ENCODE results near the gene LIMS1.
"Not testable (repeated sequence)": the region's sequence is repeated elsewhere in the genome, so short reads cannot be mapped to it uniquely, and the experiment has no call there.

Gene LIMS1, protein sequence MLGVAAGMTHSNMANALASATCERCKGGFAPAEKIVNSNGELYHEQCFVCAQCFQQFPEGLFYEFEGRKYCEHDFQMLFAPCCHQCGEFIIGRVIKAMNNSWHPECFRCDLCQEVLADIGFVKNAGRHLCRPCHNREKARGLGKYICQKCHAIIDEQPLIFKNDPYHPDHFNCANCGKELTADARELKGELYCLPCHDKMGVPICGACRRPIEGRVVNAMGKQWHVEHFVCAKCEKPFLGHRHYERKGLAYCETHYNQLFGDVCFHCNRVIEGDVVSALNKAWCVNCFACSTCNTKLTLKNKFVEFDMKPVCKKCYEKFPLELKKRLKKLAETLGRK

DNA sequence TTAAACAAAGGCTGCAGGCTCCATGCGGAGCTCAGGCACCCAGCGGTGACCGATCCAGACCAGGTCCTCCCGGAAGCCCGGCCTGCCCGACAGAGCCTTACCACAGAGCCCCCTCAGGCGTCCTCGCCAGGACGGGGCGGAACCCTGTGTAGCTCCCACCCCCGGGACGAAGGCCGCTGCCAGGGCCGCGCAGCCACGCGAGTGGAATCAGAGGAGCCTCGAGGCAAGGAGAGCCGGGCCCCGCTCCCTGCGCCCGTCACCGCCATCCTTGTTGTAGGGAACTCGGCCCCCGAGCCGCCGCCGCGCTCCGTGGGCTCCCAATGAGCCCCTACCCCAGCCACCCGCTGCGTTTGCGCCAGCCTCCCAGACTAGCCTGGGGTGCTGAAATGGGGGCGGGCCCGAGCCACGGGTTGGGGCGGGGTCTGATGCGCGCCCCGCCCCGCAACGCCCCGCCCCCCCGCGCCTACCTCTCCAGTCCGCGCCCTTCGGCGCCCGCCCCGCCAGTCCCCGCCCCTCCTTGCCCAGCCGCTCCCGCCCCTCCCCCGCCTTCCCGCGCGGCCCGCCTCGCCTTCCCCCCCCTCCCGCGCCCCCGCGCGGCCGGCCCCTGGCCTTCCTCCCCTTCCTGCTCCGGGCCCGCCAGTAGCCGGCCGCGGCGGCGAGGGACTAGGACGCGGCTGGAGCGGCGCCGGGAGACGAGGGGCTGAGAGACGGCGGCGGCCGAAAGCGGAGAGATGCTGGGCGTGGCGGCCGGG, at the start of gene LIMS1:
TSS of gene LIMS1 (plus strand) at position 639 of the 752 bp plus-strand sequence. CDS start at position 732, 93 bp downstream.
- peak in 1 of 2 experiments; percentile 5 for DNase-seq

GRCh38 chr2:108485253-108485652, 49.0 kb upstream of the LIMS1 start:
- no peak for DNase-seq

DNA sequence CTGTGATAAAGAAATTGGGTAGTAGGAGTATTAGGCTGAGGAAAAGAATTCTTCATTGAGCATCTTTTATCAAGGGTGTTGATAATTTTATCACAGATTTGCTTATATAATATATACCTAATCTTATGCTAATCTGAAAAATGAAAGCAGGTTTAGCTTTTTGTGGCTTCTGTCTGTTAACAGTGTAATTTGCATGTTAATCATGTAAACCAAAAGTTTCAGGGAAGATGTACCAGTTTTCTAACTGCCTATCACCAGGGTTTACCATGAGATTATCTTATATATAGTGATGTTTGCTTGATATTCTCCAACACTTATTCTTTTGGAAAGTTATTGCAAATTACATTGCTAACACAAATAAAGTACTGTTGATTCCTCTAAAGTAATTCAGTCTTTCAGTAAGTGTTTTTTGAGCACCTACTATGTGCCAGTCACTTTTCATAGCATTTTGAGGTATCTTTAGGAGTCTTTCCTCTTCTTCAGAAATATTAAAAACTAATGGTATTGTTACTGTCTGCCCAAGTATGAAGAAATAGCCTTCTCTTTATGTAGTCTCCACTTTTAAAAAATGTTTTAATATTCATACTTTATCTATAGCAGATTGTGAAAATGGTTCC, 43.7 kb upstream of the LIMS1 start:
- DNase-seq = no peak

DNA sequence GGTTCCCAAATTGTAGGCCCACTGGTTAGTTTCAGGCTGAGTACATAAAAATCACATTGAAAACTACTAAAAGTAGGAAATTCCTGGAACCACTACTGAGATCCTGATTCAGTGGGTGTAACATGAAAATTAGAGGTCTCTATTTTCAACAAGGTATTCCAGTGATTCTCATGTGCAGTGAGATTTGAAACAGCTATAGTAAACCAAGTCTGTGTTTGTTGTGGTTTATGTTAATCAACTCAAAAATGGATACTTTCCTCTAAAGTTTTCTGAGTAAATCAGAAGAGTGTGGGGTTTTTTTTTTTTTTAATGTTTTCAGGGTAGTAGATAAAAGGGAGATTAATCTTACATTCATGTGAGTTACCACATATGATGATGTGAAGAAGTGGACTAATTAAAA, 42.4 kb upstream of the LIMS1 start:
- no peak for DNase-seq

- DNase-seq = no peak
Observed at GRCh38 chr2:108492364-108492763, 41.9 kb upstream of the LIMS1 start.

DNA sequence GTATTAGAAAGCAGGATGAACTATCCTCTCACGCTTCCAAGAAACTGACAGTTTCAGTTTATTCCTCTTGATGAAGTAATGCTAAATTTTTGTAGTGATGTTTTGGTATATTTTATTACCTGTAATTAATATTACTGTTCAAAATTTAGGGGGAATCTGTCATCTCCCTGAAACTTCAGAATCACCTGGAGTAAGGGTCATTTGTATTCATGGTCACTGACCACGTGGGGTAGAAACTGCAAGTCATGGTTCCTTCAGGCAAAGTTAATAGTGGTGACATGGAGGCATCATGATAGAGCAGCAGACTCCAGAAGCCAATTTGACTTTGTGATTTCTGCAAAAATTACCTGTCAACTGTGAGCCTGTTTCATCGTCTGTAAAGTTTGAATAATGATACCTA, 38.1 kb upstream of the LIMS1 start:
- not testable (repeated sequence) for DNase-seq

GRCh38 chr2:108507620-108508019, 26.6 kb upstream of the LIMS1 start:
- not testable (repeated sequence) for DNase-seq

- not testable (repeated sequence) for DNase-seq
Observed at GRCh38 chr2:108512431-108512830, 21.8 kb upstream of the LIMS1 start.

DNA sequence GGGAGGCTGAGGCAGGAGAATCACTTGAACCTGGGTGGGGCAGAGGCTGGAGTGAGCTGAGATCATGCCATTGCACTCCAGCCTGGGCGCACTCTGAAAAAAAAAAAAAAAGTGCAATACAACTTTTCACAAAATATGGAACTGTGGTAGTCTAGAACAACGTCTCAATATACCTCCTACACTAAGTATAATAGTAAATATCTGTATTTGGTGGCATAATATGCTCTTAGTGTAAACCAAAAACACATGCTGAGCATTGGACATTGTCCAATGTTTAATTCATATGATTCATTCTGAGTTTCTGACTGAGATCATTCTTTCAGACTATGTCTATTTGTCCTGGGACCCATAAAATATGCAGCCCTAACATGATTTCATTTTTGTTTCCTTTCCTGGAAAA, 19.8 kb upstream of the LIMS1 start:
- not testable (repeated sequence) for DNase-seq

- not testable (repeated sequence) for DNase-seq
Observed at GRCh38 chr2:108524688-108525087, 9.6 kb upstream of the LIMS1 start.

GRCh38 chr2:108525258-108525657, 9.0 kb upstream of the LIMS1 start:
- not testable (repeated sequence) for DNase-seq

- DNase-seq = no peak
Observed at GRCh38 chr2:108531674-108532055, 2.6 kb upstream of the LIMS1 start.

- DNase-seq = no peak
Observed at GRCh38 chr2:108534584-108535356, 500 bp downstream of the LIMS1 start.

GRCh38 chr2:108535357-108535631, 1.0 kb downstream of the LIMS1 start:
- DNase-seq = no peak

- no peak for DNase-seq
Observed at GRCh38 chr2:108536133-108536780, 2.0 kb downstream of the LIMS1 start.

GRCh38 chr2:108536911-108537310, 2.6 kb downstream of the LIMS1 start:
- no peak for DNase-seq

- no peak for DNase-seq
Observed at GRCh38 chr2:108538000-108538625, 3.8 kb downstream of the LIMS1 start.

GRCh38 chr2:108541451-108541850, 7.2 kb downstream of the LIMS1 start:
- DNase-seq = no peak

- DNase-seq = no peak
Observed at GRCh38 chr2:108542071-108542470, 7.8 kb downstream of the LIMS1 start.

DNA sequence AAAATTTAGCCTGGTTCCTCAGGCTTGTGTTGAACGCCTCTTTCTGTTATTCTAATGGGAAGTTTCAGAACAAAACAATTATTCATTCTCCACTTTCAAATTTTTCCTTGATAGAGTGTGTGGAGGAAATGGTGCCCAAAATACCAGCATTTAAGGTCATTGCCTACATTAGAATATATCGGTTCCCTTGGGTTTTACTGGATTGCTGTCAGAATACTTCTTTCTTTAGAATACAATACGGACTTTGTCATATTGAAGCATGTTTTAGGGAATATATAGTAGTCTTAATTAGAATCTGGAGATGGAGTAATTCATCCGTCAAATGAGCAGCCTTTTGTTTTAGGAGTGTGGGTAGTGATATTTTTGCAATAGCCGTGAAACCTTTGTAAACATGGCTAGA, 13.3 kb downstream of the LIMS1 start:
- DNase-seq = no peak

GRCh38 chr2:108548208-108549003, 14.1 kb downstream of the LIMS1 start:
- no peak for DNase-seq

Measured in cerebellar nuclear complex (tissue), 1 donor.